GM21619 (cell line): ENCODE data around the gene WDTC1.
A peak's percentile ranks its signal among the peaks of the same experiment; 100 is the strongest.
"Not testable (repeated sequence)": the region's sequence is repeated elsewhere in the genome, so short reads cannot be mapped to it uniquely, and the experiment has no call there.

Experiments used
- ATAC-seq: cut with Tn5 transposase; IDR thresholded peaks from one replicate; pipeline ENCODE4 v1.9.1; 2021; ENCODE audit not compliant: unreplicated experiment

WDTC1 gene

GRCh38 chr1:27234049-27234882, at the start of gene WDTC1:
Gene WDTC1, plus strand, starts transcription at chr1:27234632. Its CDS starts 26,423 bp downstream, at chr1:27261055.
- ATAC-seq = peak; percentile 82

- not testable (repeated sequence) for ATAC-seq
These were observed 49.8 kb upstream of the WDTC1 start for GRCh38 chr1:27184665-27185064.

GRCh38 chr1:27192039-27192529, 42.3 kb upstream of the WDTC1 start:
- no peak for ATAC-seq

GRCh38 chr1:27193194-27193593, 41.2 kb upstream of the WDTC1 start:
- no peak for ATAC-seq

- ATAC-seq = no peak
These were observed 33.1 kb upstream of the WDTC1 start for GRCh38 chr1:27201295-27201694.

GRCh38 chr1:27203946-27204345, 30.5 kb upstream of the WDTC1 start:
- no peak for ATAC-seq

GRCh38 chr1:27207238-27207637, 27.2 kb upstream of the WDTC1 start:
- not testable (repeated sequence) for ATAC-seq

GRCh38 chr1:27208143-27208850, 26.1 kb upstream of the WDTC1 start:
- ATAC-seq = not testable (repeated sequence)

- ATAC-seq = no peak
These were observed 18.0 kb upstream of the WDTC1 start for GRCh38 chr1:27216466-27216865.

- ATAC-seq = no peak
These were observed 17.0 kb upstream of the WDTC1 start for GRCh38 chr1:27217401-27217800.

GRCh38 chr1:27218736-27219135, 15.7 kb upstream of the WDTC1 start:
- no peak for ATAC-seq

- no peak for ATAC-seq
These were observed 14.3 kb upstream of the WDTC1 start for GRCh38 chr1:27220096-27220495.

- not testable (repeated sequence) for ATAC-seq
These were observed 13.5 kb upstream of the WDTC1 start for GRCh38 chr1:27220702-27221497.

GRCh38 chr1:27225621-27226020, 8.8 kb upstream of the WDTC1 start:
- ATAC-seq = no peak

GRCh38 chr1:27227765-27228164, 6.7 kb upstream of the WDTC1 start:
- ATAC-seq = no peak

GRCh38 chr1:27233667-27234048, 774 bp upstream of the WDTC1 start:
- no peak for ATAC-seq

GRCh38 chr1:27235827-27236226, 1.4 kb downstream of the WDTC1 start:
- ATAC-seq = no peak

- ATAC-seq = no peak
These were observed 2.7 kb downstream of the WDTC1 start for GRCh38 chr1:27237112-27237511.

GRCh38 chr1:27238032-27238431, 3.6 kb downstream of the WDTC1 start:
- ATAC-seq = no peak

- no peak for ATAC-seq
These were observed 7.2 kb downstream of the WDTC1 start for GRCh38 chr1:27241677-27242076.

GRCh38 chr1:27243665-27244064, 9.2 kb downstream of the WDTC1 start:
- not testable (repeated sequence) for ATAC-seq
